Measurements from ENCODE around the gene PIGL.

Gene PIGL

DNA sequence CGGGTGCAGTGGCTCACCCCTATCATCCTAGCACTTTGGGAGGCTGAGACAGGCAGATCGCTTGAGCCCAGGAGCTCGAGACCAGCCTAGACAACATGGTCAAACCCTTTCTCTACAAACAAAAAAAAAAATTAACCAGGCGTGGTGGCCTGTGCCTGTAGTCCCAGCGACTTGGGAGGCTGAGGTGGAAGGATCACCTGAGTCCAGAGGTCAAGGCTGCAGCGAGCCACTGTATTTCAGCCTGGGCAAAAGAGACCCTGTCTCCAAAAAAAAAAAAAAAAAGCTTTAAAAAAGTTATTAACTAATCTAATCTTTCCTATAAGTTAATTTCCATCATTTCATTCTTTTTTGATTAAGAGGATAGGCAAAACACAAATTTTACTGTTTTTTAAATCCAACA lies 4.2 kb upstream of the PIGL start:
- Histone ChIP-seq H2AFZ (ENCODE audit: low read depth, low read length) (no peak overlapping the region), H3K9ac (ENCODE audit: low read depth, low read length) (0 out of 2 replicates have a peak overlapping the region, but pooled peaks have one; percentile 4), H3K4me1 (ENCODE audit: insufficient read depth, low read length) (peaks cover 35% of the 10 kb centered on the region), H3K27ac (ENCODE audit: low read length) (no peak overlapping the region), H3K4me2 (ENCODE audit: insufficient read depth, low read length) (peak overlapping the region; percentile 48), H3K79me2 (ENCODE audit: insufficient read depth, low read length) (peaks cover 93% of the 10 kb centered on the region), H3K27me3 (ENCODE audit: insufficient read depth, low read length, poor library complexity) (no peaks in the 10 kb centered on the region), H3K4me3 (ENCODE audit: low read depth in 1 of 2, low read length in 2 of 2) (no peak overlapping the region), H3K36me3 (ENCODE audit: insufficient read depth, low read length) (no peaks in the 10 kb centered on the region), H4K20me1 (ENCODE audit: insufficient read depth, low read length) (peaks cover 20% of the 10 kb centered on the region), H3K9me3 (ENCODE audit: insufficient read depth, low read length, severe bottlenecking) (no peaks in the 10 kb centered on the region)
- ATAC-seq (ENCODE audit: insufficient read depth, low read depth) (no peak), DNase-seq (no peak)
- TF ChIP-seq EZH2 (IDR thresholded peaks at IDR 0.05; ENCODE audit: borderline replicate concordance, low read depth, low read length, severe bottlenecking), result no peak
- TF ChIP-seq, protein P1, sequence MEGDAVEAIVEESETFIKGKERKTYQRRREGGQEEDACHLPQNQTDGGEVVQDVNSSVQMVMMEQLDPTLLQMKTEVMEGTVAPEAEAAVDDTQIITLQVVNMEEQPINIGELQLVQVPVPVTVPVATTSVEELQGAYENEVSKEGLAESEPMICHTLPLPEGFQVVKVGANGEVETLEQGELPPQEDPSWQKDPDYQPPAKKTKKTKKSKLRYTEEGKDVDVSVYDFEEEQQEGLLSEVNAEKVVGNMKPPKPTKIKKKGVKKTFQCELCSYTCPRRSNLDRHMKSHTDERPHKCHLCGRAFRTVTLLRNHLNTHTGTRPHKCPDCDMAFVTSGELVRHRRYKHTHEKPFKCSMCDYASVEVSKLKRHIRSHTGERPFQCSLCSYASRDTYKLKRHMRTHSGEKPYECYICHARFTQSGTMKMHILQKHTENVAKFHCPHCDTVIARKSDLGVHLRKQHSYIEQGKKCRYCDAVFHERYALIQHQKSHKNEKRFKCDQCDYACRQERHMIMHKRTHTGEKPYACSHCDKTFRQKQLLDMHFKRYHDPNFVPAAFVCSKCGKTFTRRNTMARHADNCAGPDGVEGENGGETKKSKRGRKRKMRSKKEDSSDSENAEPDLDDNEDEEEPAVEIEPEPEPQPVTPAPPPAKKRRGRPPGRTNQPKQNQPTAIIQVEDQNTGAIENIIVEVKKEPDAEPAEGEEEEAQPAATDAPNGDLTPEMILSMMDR (IDR thresholded peaks at IDR 0.05; ENCODE audit: borderline replicate concordance, extremely low read depth, low read length, poor library complexity, severe bottlenecking), result no peak

- peaks cover 51% of the 10 kb centered on the region for H3K4me1 ChIP-seq (ENCODE audit: insufficient read depth, low read length)
- peak overlapping the region; percentile 83 to 84 for H3K4me3 ChIP-seq (ENCODE audit: low read depth in 1 of 2, low read length in 2 of 2)
- TF ChIP-seq EZH2 (IDR thresholded peaks at IDR 0.05; ENCODE audit: borderline replicate concordance, low read depth, low read length, severe bottlenecking), result no peak
- TF ChIP-seq, protein P1 (IDR thresholded peaks at IDR 0.05; ENCODE audit: borderline replicate concordance, extremely low read depth, low read length, poor library complexity, severe bottlenecking), result no peak
- H3K36me3 ChIP-seq (ENCODE audit: insufficient read depth, low read length), result no peaks in the 10 kb centered on the region
- peak overlapping the region; percentile 99 for H3K9ac ChIP-seq (ENCODE audit: low read depth, low read length)
- H3K4me2 ChIP-seq (ENCODE audit: insufficient read depth, low read length), result peak overlapping the region; percentile 80
- H2AFZ ChIP-seq (ENCODE audit: low read depth, low read length), result peak overlapping the region; percentile 79
- no peaks in the 10 kb centered on the region for H3K27me3 ChIP-seq (ENCODE audit: insufficient read depth, low read length, poor library complexity)
- DNase-seq, result no peak
- ATAC-seq (ENCODE audit: insufficient read depth, low read depth), result no peak
- H3K27ac ChIP-seq (ENCODE audit: low read length), result peak overlapping the region; percentile 97
- H4K20me1 ChIP-seq (ENCODE audit: insufficient read depth, low read length), result peaks cover 20% of the 10 kb centered on the region
- H3K9me3 ChIP-seq (ENCODE audit: insufficient read depth, low read length, severe bottlenecking), result no peaks in the 10 kb centered on the region
- peaks cover 93% of the 10 kb centered on the region for H3K79me2 ChIP-seq (ENCODE audit: insufficient read depth, low read length)
These were observed 2.6 kb upstream of the PIGL start for GRCh38 chr17:16214190-16215001.

DNA sequence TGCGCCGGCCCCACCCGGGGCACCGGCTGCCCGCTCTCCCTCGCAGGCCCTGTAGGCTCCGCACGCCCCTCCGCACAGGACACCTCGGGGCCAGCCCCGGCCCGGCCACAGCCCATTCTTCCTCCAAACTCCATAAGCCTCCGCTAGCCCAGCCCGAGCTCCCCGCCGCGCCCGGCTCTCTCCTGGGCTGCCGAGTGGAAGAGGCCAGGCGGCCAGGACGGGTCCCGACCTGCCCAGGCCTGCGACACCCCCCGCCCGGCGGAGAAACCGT lies 2.1 kb upstream of the PIGL start:
- Histone ChIP-seq H3K27me3 (ENCODE audit: insufficient read depth, low read length, poor library complexity) (no peaks in the 10 kb centered on the region), H4K20me1 (ENCODE audit: insufficient read depth, low read length) (peaks cover 20% of the 10 kb centered on the region), H2AFZ (ENCODE audit: low read depth, low read length) (peak overlapping the region; percentile 79), H3K4me3 (ENCODE audit: low read depth in 1 of 2, low read length in 2 of 2) (peak overlapping the region; percentile 83 to 84), H3K4me1 (ENCODE audit: insufficient read depth, low read length) (peaks cover 54% of the 10 kb centered on the region), H3K27ac (ENCODE audit: low read length) (peak overlapping the region; percentile 97), H3K79me2 (ENCODE audit: insufficient read depth, low read length) (peaks cover 93% of the 10 kb centered on the region), H3K9ac (ENCODE audit: low read depth, low read length) (peak overlapping the region; percentile 99), H3K9me3 (ENCODE audit: insufficient read depth, low read length, severe bottlenecking) (no peaks in the 10 kb centered on the region), H3K4me2 (ENCODE audit: insufficient read depth, low read length) (peak overlapping the region; percentile 80), H3K36me3 (ENCODE audit: insufficient read depth, low read length) (no peaks in the 10 kb centered on the region)
- peak; percentile 27 for ATAC-seq (ENCODE audit: insufficient read depth, low read depth)
- TF ChIP-seq, protein P1 (IDR thresholded peaks at IDR 0.05; ENCODE audit: borderline replicate concordance, extremely low read depth, low read length, poor library complexity, severe bottlenecking), result no peak
- TF ChIP-seq EZH2 (IDR thresholded peaks at IDR 0.05; ENCODE audit: borderline replicate concordance, low read depth, low read length, severe bottlenecking), result no peak
- peak; percentile 41 for DNase-seq
